Endothelial cell of umbilical vein (primary cell): ENCODE data around the gene SNX33. TPM values are rescaled to one million over a fixed set of nuclear protein-coding genes. Genes with fewer than 3 reads are reported as not detected.

ENCODE experiments used
- BruUV-seq: library from RNA; stranded (reverse); fragments of 400-500 nt; replicated peaks from 2 replicates; lab custom pipeline; 2021; lab: Mats Ljungman, UMichigan
- CTCF ChIA-PET: fragments of 300-600, 350-600 bp; sonication (Branson Sonifier 250); formaldehyde crosslinking; loops from one replicate; lab custom pipeline; 2021; ENCODE audit warnings: antibody characterized with exemption, inconsistent platforms; lab: Charles Lee
- POLR2A ChIA-PET: fragments of 300-600, 350-600 bp; sonication (Branson Sonifier 250); formaldehyde crosslinking; loops from one replicate; lab custom pipeline; 2021; ENCODE audit warnings: antibody characterized with exemption, inconsistent platforms; lab: Charles Lee
- DNase-seq: peaks from one replicate; pipeline ENCODE4 v3.0.0-alpha.2; 2011; ENCODE audit warnings: low read depth, low spot score
- FAIRE-seq: peaks from 2 replicates; lab custom pipeline; 2011; peaks lifted over from hg19 to GRCh38; lab: Jason Lieb, UNC
- H2AFZ ChIP-seq: 2 replicates; pipeline ENCODE4 v1.6.0; 2012; ENCODE audit warnings: low read depth, low read length, control low read depth, inconsistent platforms
- H3K27ac ChIP-seq: 2 replicates; pipeline ENCODE4 v1.5.1; 2011; ENCODE audit warnings: low read depth, mild to moderate bottlenecking, control low read depth, low read length, moderate library complexity; ENCODE audit not compliant: insufficient read depth
- H3K27me3 ChIP-seq, 2 experiments: 2 replicates each; pipeline versions ENCODE4 v1.6.0 to v1.6.1; 2011; ENCODE audit warnings: low read length in 2 of 2, mixed read lengths in 1 of 2; ENCODE audit not compliant: control insufficient read depth in 2 of 2, insufficient read depth in 2 of 2
- H3K36me3 ChIP-seq, 2 experiments: 2 replicates in 1 of 2; 3 replicates in 1 of 2; pipeline ENCODE4 v1.5.1; 2011; ENCODE audit warnings: low read length in 2 of 2, mild to moderate bottlenecking in 1 of 2, moderate library complexity in 1 of 2; ENCODE audit not compliant: control insufficient read depth in 2 of 2, insufficient read depth in 2 of 2; ENCODE audit errors: extremely low read depth in 1 of 2
- H3K4me1 ChIP-seq: 3 replicates; pipeline ENCODE4 v1.5.1; 2011; ENCODE audit warnings: mild to moderate bottlenecking, low read length; ENCODE audit not compliant: control insufficient read depth, insufficient read depth; ENCODE audit errors: extremely low read depth
- H3K4me2 ChIP-seq: 2 replicates; pipeline ENCODE4 v1.6.1; 2011; ENCODE audit warnings: low read length, control low read depth, mixed read lengths; ENCODE audit not compliant: insufficient read depth
- H3K4me3 ChIP-seq, 3 experiments: fragments of 200-600 bp in 1 of 3; sonication (generic), shearing (Covaris generic) in 1 of 3; replicated peaks in 1 of 3; 2 replicates each; pipeline ENCODE4 v1.5.1; 2011 to 2016; ENCODE audit warnings: control low read depth in 3 of 3, low read length in 3 of 3, mild to moderate bottlenecking in 2 of 3, inconsistent platforms in 1 of 3, low read depth in 1 of 3, moderate library complexity in 1 of 3; ENCODE audit not compliant: insufficient read depth in 1 of 3
- H3K79me2 ChIP-seq: 2 replicates; pipeline ENCODE4 v1.6.0; 2012; ENCODE audit warnings: low read length, inconsistent platforms; ENCODE audit not compliant: control insufficient read depth, insufficient read depth
- H3K9ac ChIP-seq: replicated peaks from 2 replicates; pipeline ENCODE3; 2011; ENCODE audit warnings: low read length, control low read depth; ENCODE audit not compliant: insufficient read depth; ENCODE audit errors: extremely low read depth
- H3K9me1 ChIP-seq: replicated peaks from 3 replicates; pipeline ENCODE4 v1.6.0; 2011; ENCODE audit warnings: mild to moderate bottlenecking, low read length; ENCODE audit not compliant: control insufficient read depth, insufficient read depth; ENCODE audit errors: extremely low read depth
- H3K9me3 ChIP-seq: replicated peaks from 2 replicates; pipeline ENCODE4 v1.5.1; 2012; ENCODE audit warnings: low read length, inconsistent platforms; ENCODE audit not compliant: control insufficient read depth, insufficient read depth
- H4K20me1 ChIP-seq: replicated peaks from 2 replicates; pipeline ENCODE3; 2011; ENCODE audit warnings: mild to moderate bottlenecking, low read length; ENCODE audit not compliant: control insufficient read depth, insufficient read depth; ENCODE audit errors: extremely low read depth
- CTCF ChIP-seq, 2 donors: IDR thresholded peaks; 1 replicate in 1 of 2; 2 replicates in 1 of 2; pipeline ENCODE4 v1.5.1; 2011; ENCODE audit warnings: low read length in 2 of 2, mild to moderate bottlenecking in 2 of 2, moderate library complexity in 2 of 2, control low read depth in 1 of 2, inconsistent platforms in 1 of 2, low read depth in 1 of 2; ENCODE audit not compliant: insufficient read depth in 1 of 2; ENCODE audit errors: extremely low read depth in 1 of 2
- EZH2 ChIP-seq: IDR thresholded peaks from 2 replicates; pipeline ENCODE4 v1.6.1; 2012; ENCODE audit warnings: borderline replicate concordance, low read depth, mild to moderate bottlenecking, moderate library complexity, low read length, inconsistent platforms; ENCODE audit not compliant: severe bottlenecking
- FOS ChIP-seq: IDR thresholded peaks from 2 replicates; pipeline ENCODE4 v1.6.1; 2011; ENCODE audit warnings: mild to moderate bottlenecking, low read length, moderate library complexity, borderline replicate concordance; ENCODE audit not compliant: insufficient read depth
- GATA2 ChIP-seq: IDR thresholded peaks from 2 replicates; pipeline ENCODE4 v1.7.0; 2011; ENCODE audit warnings: low read depth, mild to moderate bottlenecking, moderate library complexity, mixed read lengths, low read length; ENCODE audit not compliant: insufficient read length, insufficient read depth
- JUN ChIP-seq: IDR thresholded peaks from 2 replicates; pipeline ENCODE4 v1.6.1; 2011; ENCODE audit warnings: borderline replicate concordance, low read depth; ENCODE audit not compliant: insufficient read length, insufficient read depth
- MAX ChIP-seq: IDR thresholded peaks from 2 replicates; pipeline ENCODE4 v1.6.1; 2011; ENCODE audit not compliant: insufficient read depth, insufficient read length
- MYC ChIP-seq: IDR thresholded peaks from one replicate; pipeline ENCODE4 v1.6.1; 2011; ENCODE audit warnings: mild to moderate bottlenecking, low read depth, low read length
- POLR2A ChIP-seq: IDR thresholded peaks from 2 replicates; pipeline ENCODE4 v1.6.1; 2012; ENCODE audit warnings: low read depth, mild to moderate bottlenecking, control low read depth, low read length
- POLR2AphosphoS5 ChIP-seq: IDR thresholded peaks from 2 replicates; pipeline ENCODE4 v1.6.1; 2012; ENCODE audit warnings: low read depth, mild to moderate bottlenecking, control low read depth, low read length, moderate library complexity; ENCODE audit not compliant: insufficient read depth
- dilution Hi-C: fragments of 300-500 bp; cut with MboI; formaldehyde crosslinking; loops from one replicate; pipeline ENCODE4 v1.15.0; 2019; ENCODE audit warnings: low sequenced_read_pairs; ENCODE audit not compliant: extremely low pct_ligation_motif_present
- intact Hi-C: fragments of 100-400 bp; cut with micrococcal nuclease; formaldehyde crosslinking; loops from one replicate; pipeline ENCODE4 v1.10.0; 2022
- polyA plus RNA-seq, 4 experiments: library from polyadenylated mRNA; depleted of rRNA in 3 of 4; stranded (reverse) in 3 of 4; unstranded in 1 of 4; fragments of >200 nt; gene quantifications; 2 replicates each; pipeline versions ENCODE4 v1.2.1 to v1.2.3, GENCODE V29; 2011 to 2012; ENCODE audit warnings: missing spikeins in 1 of 4
- total RNA-seq: library from RNA; stranded (reverse); gene quantifications from 2 replicates; pipeline ENCODE4 v1.2.3, GENCODE V29; 2021

Gene SNX33
- total and polyA plus RNA-seq, 2 donors (not counting 3 experiments of a cell fraction or from before 2014, with no cell fraction given): 7.9 to 12.6 TPM

GRCh38 chr15:75656331-75656730 is 8.6 kb downstream of the SNX33 start:
- Histone ChIP-seq H3K4me1 (peaks cover 12% of the 10 kb centered on the region), H3K36me3 (peaks cover 0 to 10% of the 10 kb centered on the region in 2 experiments), H3K27ac (no peak overlapping the region), H2AFZ (no peak overlapping the region), H4K20me1 (no peaks in the 10 kb centered on the region), H3K79me2 (no peaks in the 10 kb centered on the region), H3K9me3 (no peaks in the 10 kb centered on the region), H3K27me3 (no peaks in the 10 kb centered on the region), H3K4me3 (no peak overlapping the region), H3K9ac (no peak overlapping the region), H3K9me1 (no peaks in the 10 kb centered on the region), H3K4me2 (no peak overlapping the region)
- no peak for FAIRE-seq
- no TSS peak for BruUV-seq
- no peak for DNase-seq
- dilution Hi-C loops (no loop called here), intact Hi-C loops (no loop called here)
- CTCF ChIA-PET: no interaction called here
- POLR2A ChIA-PET: no interaction called here
- no peak for TF ChIP-seq JUN
- no peak for TF ChIP-seq CTCF (IDR thresholded peaks at IDR 0.05; ENCODE audit: extremely low read depth in 1 of 2, insufficient read depth in 1 of 2, low read depth in 1 of 2, low read length in 2 of 2)
- TF ChIP-seq POLR2AphosphoS5: no peak
- no peak for TF ChIP-seq MYC
- TF ChIP-seq POLR2A: no peak
- no peak for TF ChIP-seq MAX
- no peak for TF ChIP-seq EZH2
- TF ChIP-seq FOS: no peak
- TF ChIP-seq GATA2: no peak
